Keratinocyte (primary cell): Measurements from ENCODE around the gene NRG2.

ENCODE experiments used
- EZH2 ChIP-seq: IDR thresholded peaks from one replicate; pipeline ENCODE4 v1.6.1; 2012; ENCODE audit warnings: inconsistent platforms, mild to moderate bottlenecking, low read length, moderate library complexity
- TF ChIP-seq, protein P1 (sequence below), 3 experiments: IDR thresholded peaks in 1 of 3; conservative IDR thresholded peaks in 1 of 3; optimal IDR thresholded peaks in 1 of 3; 2 replicates in 2 of 3; 3 replicates in 1 of 3; pipeline versions ENCODE3 to v1.5.1; 2011; ENCODE audit warnings: low read length in 3 of 3, mild to moderate bottlenecking in 3 of 3, moderate library complexity in 2 of 3, control low read depth in 1 of 3, inconsistent platforms in 1 of 3; ENCODE audit not compliant: insufficient read depth in 2 of 3; ENCODE audit errors: extremely low read depth in 1 of 3

GRCh38 chr5:139942243-139942642 is 100.9 kb downstream of the NRG2 start:
- TF ChIP-seq, protein P1, sequence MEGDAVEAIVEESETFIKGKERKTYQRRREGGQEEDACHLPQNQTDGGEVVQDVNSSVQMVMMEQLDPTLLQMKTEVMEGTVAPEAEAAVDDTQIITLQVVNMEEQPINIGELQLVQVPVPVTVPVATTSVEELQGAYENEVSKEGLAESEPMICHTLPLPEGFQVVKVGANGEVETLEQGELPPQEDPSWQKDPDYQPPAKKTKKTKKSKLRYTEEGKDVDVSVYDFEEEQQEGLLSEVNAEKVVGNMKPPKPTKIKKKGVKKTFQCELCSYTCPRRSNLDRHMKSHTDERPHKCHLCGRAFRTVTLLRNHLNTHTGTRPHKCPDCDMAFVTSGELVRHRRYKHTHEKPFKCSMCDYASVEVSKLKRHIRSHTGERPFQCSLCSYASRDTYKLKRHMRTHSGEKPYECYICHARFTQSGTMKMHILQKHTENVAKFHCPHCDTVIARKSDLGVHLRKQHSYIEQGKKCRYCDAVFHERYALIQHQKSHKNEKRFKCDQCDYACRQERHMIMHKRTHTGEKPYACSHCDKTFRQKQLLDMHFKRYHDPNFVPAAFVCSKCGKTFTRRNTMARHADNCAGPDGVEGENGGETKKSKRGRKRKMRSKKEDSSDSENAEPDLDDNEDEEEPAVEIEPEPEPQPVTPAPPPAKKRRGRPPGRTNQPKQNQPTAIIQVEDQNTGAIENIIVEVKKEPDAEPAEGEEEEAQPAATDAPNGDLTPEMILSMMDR (optimal IDR thresholded peaks at IDR 0.05 in 1 of 3, IDR thresholded peaks at IDR 0.05 in 1 of 3, conservative IDR thresholded peaks at IDR 0.05 in 1 of 3; ENCODE audit: extremely low read depth in 1 of 3, insufficient read depth in 2 of 3, low read length in 3 of 3): no peak
- no peak for TF ChIP-seq EZH2
